ENCODE measurements around the gene RPL36.

DNA sequence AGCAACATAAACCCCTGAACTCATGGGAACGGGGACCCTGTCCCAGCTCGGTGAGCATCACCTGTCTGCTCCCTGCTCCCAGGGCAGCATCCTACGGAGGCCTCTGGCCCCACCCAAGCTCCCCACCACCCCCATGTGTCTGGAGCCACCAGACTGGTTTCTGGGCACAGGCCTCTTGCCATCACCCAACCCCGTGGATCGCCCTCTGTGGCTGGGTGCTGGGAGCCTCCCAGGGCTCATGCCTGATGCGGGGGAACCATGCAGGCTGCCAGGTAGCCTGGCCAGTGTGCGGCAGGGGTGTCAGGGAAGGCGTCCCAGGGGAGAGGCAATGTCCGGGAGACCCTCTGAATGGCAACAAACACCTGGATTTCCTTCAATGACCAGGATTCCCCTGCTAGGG, 12.5 kb upstream of the RPL36 start:
- TF ChIP-seq POLR2A (IDR thresholded peaks at IDR 0.05; ENCODE audit: low read depth) (no peak), POLR2AphosphoS5 (IDR thresholded peaks at IDR 0.05) (no peak), EP300 (IDR thresholded peaks at IDR 0.05) (no peak)
- TF ChIP-seq, protein P1, sequence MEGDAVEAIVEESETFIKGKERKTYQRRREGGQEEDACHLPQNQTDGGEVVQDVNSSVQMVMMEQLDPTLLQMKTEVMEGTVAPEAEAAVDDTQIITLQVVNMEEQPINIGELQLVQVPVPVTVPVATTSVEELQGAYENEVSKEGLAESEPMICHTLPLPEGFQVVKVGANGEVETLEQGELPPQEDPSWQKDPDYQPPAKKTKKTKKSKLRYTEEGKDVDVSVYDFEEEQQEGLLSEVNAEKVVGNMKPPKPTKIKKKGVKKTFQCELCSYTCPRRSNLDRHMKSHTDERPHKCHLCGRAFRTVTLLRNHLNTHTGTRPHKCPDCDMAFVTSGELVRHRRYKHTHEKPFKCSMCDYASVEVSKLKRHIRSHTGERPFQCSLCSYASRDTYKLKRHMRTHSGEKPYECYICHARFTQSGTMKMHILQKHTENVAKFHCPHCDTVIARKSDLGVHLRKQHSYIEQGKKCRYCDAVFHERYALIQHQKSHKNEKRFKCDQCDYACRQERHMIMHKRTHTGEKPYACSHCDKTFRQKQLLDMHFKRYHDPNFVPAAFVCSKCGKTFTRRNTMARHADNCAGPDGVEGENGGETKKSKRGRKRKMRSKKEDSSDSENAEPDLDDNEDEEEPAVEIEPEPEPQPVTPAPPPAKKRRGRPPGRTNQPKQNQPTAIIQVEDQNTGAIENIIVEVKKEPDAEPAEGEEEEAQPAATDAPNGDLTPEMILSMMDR (IDR thresholded peaks at IDR 0.05): no peak
